ENCODE measurements around the gene OSBPL5.

Gene OSBPL5

GRCh38 chr11:3165152-3165705 lies at the start of gene OSBPL5:
Gene OSBPL5, minus strand, starts transcription at chr11:3165310. Its CDS starts 36,162 bp downstream, at chr11:3129148.
- peak; percentile 59 for DNase-seq (ENCODE audit: low spot score)

GRCh38 chr11:3214420-3214699 lies 49.2 kb upstream of the OSBPL5 start:
- no peak for DNase-seq (ENCODE audit: low spot score)

GRCh38 chr11:3213659-3214419 lies 48.7 kb upstream of the OSBPL5 start:
- DNase-seq (ENCODE audit: low spot score) = no peak

- DNase-seq (ENCODE audit: low spot score) = no peak
These were observed 43.2 kb upstream of the OSBPL5 start for GRCh38 chr11:3208272-3208671.

- no peak for DNase-seq (ENCODE audit: low spot score)
These were observed 42.5 kb upstream of the OSBPL5 start for GRCh38 chr11:3207526-3208189.

GRCh38 chr11:3206922-3207204 lies 41.8 kb upstream of the OSBPL5 start:
- no peak for DNase-seq (ENCODE audit: low spot score)

- no peak for DNase-seq (ENCODE audit: low spot score)
These were observed 41.2 kb upstream of the OSBPL5 start for GRCh38 chr11:3206156-3206921.

GRCh38 chr11:3205261-3206155 lies 40.4 kb upstream of the OSBPL5 start:
- DNase-seq (ENCODE audit: low spot score) = no peak

- no peak for DNase-seq (ENCODE audit: low spot score)
These were observed 39.3 kb upstream of the OSBPL5 start for GRCh38 chr11:3204141-3205015.

- no peak for DNase-seq (ENCODE audit: low spot score)
These were observed 38.3 kb upstream of the OSBPL5 start for GRCh38 chr11:3203221-3204043.

- DNase-seq (ENCODE audit: low spot score) = no peak
These were observed 37.6 kb upstream of the OSBPL5 start for GRCh38 chr11:3202759-3203158.

GRCh38 chr11:3202305-3202704 lies 37.2 kb upstream of the OSBPL5 start:
- no peak for DNase-seq (ENCODE audit: low spot score)

GRCh38 chr11:3201677-3202181 lies 36.6 kb upstream of the OSBPL5 start:
- DNase-seq (ENCODE audit: low spot score) = no peak

GRCh38 chr11:3201112-3201581 lies 36.0 kb upstream of the OSBPL5 start:
- no peak for DNase-seq (ENCODE audit: low spot score)

GRCh38 chr11:3200388-3201111 lies 35.4 kb upstream of the OSBPL5 start:
- DNase-seq (ENCODE audit: low spot score) = no peak

GRCh38 chr11:3199537-3200295 lies 34.6 kb upstream of the OSBPL5 start:
- no peak for DNase-seq (ENCODE audit: low spot score)

GRCh38 chr11:3198815-3199214 lies 33.7 kb upstream of the OSBPL5 start:
- no peak for DNase-seq (ENCODE audit: low spot score)

- no peak for DNase-seq (ENCODE audit: low spot score)
These were observed 32.9 kb upstream of the OSBPL5 start for GRCh38 chr11:3197878-3198528.

All from RKO (cell line).